Trophoblast cell (in vitro differentiated cells and primary cell): Measurements from ENCODE around the gene TSSK6.

Experiments
- DNase-seq, 2 donors: peaks; one replicate each; pipeline ENCODE4 v3.0.0-alpha.2; 2016
- H2AFZ ChIP-seq: 2 replicates; pipeline ENCODE4 v1.6.1; 2013; ENCODE audit warnings: low read length, moderate library complexity, mild to moderate bottlenecking; ENCODE audit not compliant: insufficient read depth, poor library complexity
- H2AK5ac ChIP-seq: 2 replicates; pipeline ENCODE4 v1.6.1; 2013; ENCODE audit warnings: mild to moderate bottlenecking, low read length
- H2BK120ac ChIP-seq: 2 replicates; pipeline ENCODE4 v1.6.1; 2013; ENCODE audit warnings: low read length, mild to moderate bottlenecking, moderate library complexity; ENCODE audit not compliant: insufficient read depth, poor library complexity
- H2BK12ac ChIP-seq: 2 replicates; pipeline ENCODE4 v1.6.1; 2013; ENCODE audit warnings: mild to moderate bottlenecking, low read length, moderate library complexity
- H2BK5ac ChIP-seq: 2 replicates; pipeline ENCODE4 v1.6.1; 2013; ENCODE audit warnings: low read length, low read depth, moderate library complexity, mild to moderate bottlenecking; ENCODE audit not compliant: poor library complexity
- H3K14ac ChIP-seq: 2 replicates; pipeline ENCODE4 v1.6.1; 2013; ENCODE audit warnings: mild to moderate bottlenecking, low read length
- H3K18ac ChIP-seq: 2 replicates; pipeline ENCODE4 v1.6.1; 2013; ENCODE audit warnings: mild to moderate bottlenecking, low read length
- H3K23ac ChIP-seq: 2 replicates; pipeline ENCODE4 v1.6.1; 2013; ENCODE audit warnings: low read length
- H3K27ac ChIP-seq: 2 replicates; pipeline ENCODE4 v1.5.1; 2013; ENCODE audit warnings: low read depth, mild to moderate bottlenecking, inconsistent platforms, low read length, moderate library complexity
- H3K27me3 ChIP-seq: 2 replicates; pipeline ENCODE4 v1.6.1; 2013; ENCODE audit warnings: inconsistent platforms, mild to moderate bottlenecking, low read length, moderate library complexity; ENCODE audit not compliant: insufficient read depth
- H3K36me3 ChIP-seq, 2 experiments: 1 replicate in 1 of 2; 2 replicates in 1 of 2; pipeline ENCODE4 v1.6.1; 2013; ENCODE audit warnings: low read length in 2 of 2, mild to moderate bottlenecking in 2 of 2, moderate library complexity in 1 of 2; ENCODE audit not compliant: insufficient read depth in 2 of 2, control insufficient read depth in 1 of 2
- H3K4ac ChIP-seq: 2 replicates; pipeline ENCODE4 v1.6.1; 2013; ENCODE audit warnings: low read depth, mild to moderate bottlenecking, low read length, moderate library complexity
- H3K4me1 ChIP-seq, 2 experiments: 1 replicate in 1 of 2; 2 replicates in 1 of 2; pipeline ENCODE4 v1.6.1; 2013; ENCODE audit warnings: low read length in 2 of 2, mild to moderate bottlenecking in 2 of 2, moderate library complexity in 1 of 2; ENCODE audit not compliant: insufficient read depth in 2 of 2, control insufficient read depth in 1 of 2
- H3K4me2 ChIP-seq: 2 replicates; pipeline ENCODE4 v1.6.1; 2013; ENCODE audit warnings: inconsistent platforms, mild to moderate bottlenecking, low read length, moderate library complexity
- H3K4me3 ChIP-seq: 2 replicates; pipeline ENCODE4 v1.5.1; 2013; ENCODE audit warnings: mild to moderate bottlenecking, low read depth, low read length, inconsistent platforms
- H3K79me1 ChIP-seq: one replicate; pipeline ENCODE4 v1.6.1; 2013; ENCODE audit warnings: low read length
- H3K79me2 ChIP-seq: 2 replicates; pipeline ENCODE4 v1.6.1; 2013; ENCODE audit warnings: low read length, mild to moderate bottlenecking; ENCODE audit not compliant: control insufficient read depth, insufficient read depth, poor library complexity
- H3K9ac ChIP-seq: 2 replicates; pipeline ENCODE4 v1.6.1; 2013; ENCODE audit warnings: mild to moderate bottlenecking, low read length
- H3K9me3 ChIP-seq: 2 replicates; pipeline ENCODE4 v1.6.1; 2013; ENCODE audit warnings: low read depth, mild to moderate bottlenecking, control low read depth, inconsistent platforms, low read length; ENCODE audit not compliant: insufficient read depth
- H4K12ac ChIP-seq: 2 replicates; pipeline ENCODE4 v1.6.1; 2013; ENCODE audit warnings: low read depth, mild to moderate bottlenecking, low read length, moderate library complexity
- H4K8ac ChIP-seq: 2 replicates; pipeline ENCODE4 v1.6.1; 2013; ENCODE audit warnings: low read depth, mild to moderate bottlenecking, low read length, moderate library complexity
- H4K91ac ChIP-seq: one replicate; pipeline ENCODE4 v1.6.1; 2013; ENCODE audit warnings: low read depth, mild to moderate bottlenecking, low read length, moderate library complexity
- whole genome bisulfite sequencing: extraction: QIAGEN DNeasy Blood & Tissue Kit; methylation state at CpG from one replicate; pipeline ENCODE4 v1.1.7; 2013; ENCODE audit warnings: missing lambda C conversion rate; ENCODE audit not compliant: insufficient read length, insufficient coverage; ENCODE audit errors: extremely low coverage; 5-methylcytosine and 5-hydroxymethylcytosine counted together

TSSK6 gene

DNA sequence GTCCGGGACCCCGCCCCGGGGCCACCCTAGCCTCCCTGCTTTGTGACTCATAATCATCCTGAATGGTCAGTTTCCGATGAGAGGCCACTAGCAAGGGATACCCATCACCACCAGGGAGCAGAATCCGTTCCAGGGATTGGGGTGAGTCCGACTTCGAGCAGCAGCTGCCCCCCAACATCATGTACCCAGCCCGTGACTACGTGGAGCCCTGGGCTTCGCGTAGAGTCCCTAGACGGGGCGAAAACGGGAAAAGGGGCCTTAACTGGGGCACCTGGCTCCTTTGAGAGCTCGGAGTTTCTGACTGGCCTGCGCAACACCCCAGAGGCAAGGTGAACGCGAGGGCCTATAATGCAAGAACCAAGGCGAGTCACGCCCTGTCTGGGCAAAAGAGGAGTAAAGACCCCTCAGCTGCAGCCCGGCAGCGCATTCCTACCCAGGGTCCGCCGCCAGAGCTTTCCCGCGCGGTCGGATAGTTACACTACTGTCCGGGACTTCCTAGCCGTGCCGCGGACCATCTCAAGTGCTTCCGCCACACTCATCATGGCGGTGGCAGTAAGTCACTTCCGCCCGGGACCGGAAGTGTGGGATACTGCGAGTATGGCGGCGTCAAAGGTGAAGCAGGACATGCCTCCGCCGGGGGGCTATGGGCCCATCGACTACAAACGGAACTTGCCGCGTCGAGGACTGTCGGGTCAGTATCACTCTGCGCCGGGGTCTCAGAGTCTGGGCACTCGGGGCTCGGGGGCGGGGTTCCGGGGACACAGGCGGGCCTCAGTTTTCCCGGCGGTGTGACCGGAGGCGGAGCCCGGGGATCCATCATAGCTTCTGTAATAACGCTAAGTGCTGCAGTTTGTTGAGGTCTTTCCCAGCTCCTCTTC lies 533 bp upstream of the TSSK6 start, which contains the start of gene NDUFA13:
TSS of gene NDUFA13 (plus strand) at position 584 of the 878 bp plus-strand sequence. CDS start at position 598, 14 bp downstream.
- no peaks in the 10 kb centered on the region for H3K27me3 ChIP-seq
- no CpG with 5 or more reads among the region's 61 CpGs for WGBS

DNA sequence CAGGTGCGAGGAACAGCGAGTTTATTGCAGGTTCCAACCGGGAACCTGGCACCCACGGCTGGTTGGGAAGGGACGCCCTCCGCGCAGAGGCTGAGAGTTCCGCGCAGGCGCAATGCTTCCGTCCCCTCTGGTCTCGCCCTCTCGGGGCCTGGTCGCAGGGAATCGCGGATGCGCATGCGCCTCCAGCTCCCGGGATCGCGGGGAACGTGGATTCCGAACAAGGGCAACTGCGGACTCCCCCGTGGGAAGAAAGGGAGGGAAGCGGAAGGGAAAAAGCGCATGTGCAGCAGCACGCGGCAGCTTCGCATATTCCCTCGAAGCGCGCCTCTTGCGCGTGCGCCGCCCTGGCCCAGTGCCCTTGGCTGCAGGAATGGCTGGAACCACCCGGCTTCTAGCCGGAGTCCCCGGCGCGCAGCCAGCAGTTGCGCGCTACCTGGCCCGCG lies 1.1 kb downstream of the TSSK6 start:
- Histone ChIP-seq H4K12ac (no peak overlapping the region), H3K4ac (no peak overlapping the region), H3K4me2 (no peak overlapping the region), H2BK5ac (no peak overlapping the region), H2AFZ (no peak overlapping the region), H4K91ac (no peak overlapping the region), H3K23ac (no peak overlapping the region), H2AK5ac (no peak overlapping the region), H3K79me1 (peaks cover 10% of the 10 kb centered on the region), H3K9ac (no peak overlapping the region), H3K4me1 (peaks cover 5 to 6% of the 10 kb centered on the region in 2 experiments), H3K27me3 (no peaks in the 10 kb centered on the region), H2BK120ac (no peak overlapping the region), H3K36me3 (peaks cover 10% of the 10 kb centered on the region in 2 experiments), H3K27ac (no peak overlapping the region), H3K14ac (no peak overlapping the region), H2BK12ac (no peak overlapping the region), H3K79me2 (peaks cover 8% of the 10 kb centered on the region), H4K8ac (no peak overlapping the region), H3K4me3 (no peak overlapping the region), H3K18ac (no peak overlapping the region), H3K9me3 (peaks cover 10% of the 10 kb centered on the region)
- WGBS = no CpG with 5 or more reads among the region's 46 CpGs
- peak; percentile 10 to 69 for DNase-seq

More for the DNA sequence above, 533 bp upstream of the TSSK6 start, which contains the start of gene NDUFA13:
- peak within 1 kb of the TSS; percentile 91 for H3K14ac ChIP-seq
- peak within 1 kb of the TSS; percentile 46 for H3K27ac ChIP-seq
- peak within 1 kb of the TSS; percentile 70 for H2BK120ac ChIP-seq
- peak within 1 kb of the TSS; percentile 76 for H3K4me2 ChIP-seq
- peak within 1 kb of the TSS; percentile 82 for H4K12ac ChIP-seq
- peak; percentile 91 to 99 for DNase-seq
- H3K4me1 ChIP-seq = peaks cover 5 to 6% of the 10 kb centered on the region in 2 experiments
- H4K91ac ChIP-seq = peak within 1 kb of the TSS; percentile 80
- H3K18ac ChIP-seq = peak within 1 kb of the TSS; percentile 88
- peak within 1 kb of the TSS; percentile 76 for H3K4me3 ChIP-seq
- peak within 1 kb of the TSS; percentile 91 for H3K9ac ChIP-seq
- H3K4ac ChIP-seq = peak within 1 kb of the TSS; percentile 95
- H4K8ac ChIP-seq = peak within 1 kb of the TSS; percentile 87
- H2BK12ac ChIP-seq = no peak within 1 kb of the TSS
- no peak within 1 kb of the TSS for H3K23ac ChIP-seq
- peaks cover 10% of the 10 kb centered on the region for H3K79me1 ChIP-seq
- peak within 1 kb of the TSS; percentile 77 for H2AK5ac ChIP-seq
- peaks cover 8% of the 10 kb centered on the region for H3K79me2 ChIP-seq
- H3K36me3 ChIP-seq = peaks cover 11 to 22% of the 10 kb centered on the region in 2 experiments
- H2AFZ ChIP-seq = peak within 1 kb of the TSS; percentile 85
- H2BK5ac ChIP-seq = peak within 1 kb of the TSS; percentile 42
- H3K9me3 ChIP-seq = peaks cover 10% of the 10 kb centered on the region

DNA sequence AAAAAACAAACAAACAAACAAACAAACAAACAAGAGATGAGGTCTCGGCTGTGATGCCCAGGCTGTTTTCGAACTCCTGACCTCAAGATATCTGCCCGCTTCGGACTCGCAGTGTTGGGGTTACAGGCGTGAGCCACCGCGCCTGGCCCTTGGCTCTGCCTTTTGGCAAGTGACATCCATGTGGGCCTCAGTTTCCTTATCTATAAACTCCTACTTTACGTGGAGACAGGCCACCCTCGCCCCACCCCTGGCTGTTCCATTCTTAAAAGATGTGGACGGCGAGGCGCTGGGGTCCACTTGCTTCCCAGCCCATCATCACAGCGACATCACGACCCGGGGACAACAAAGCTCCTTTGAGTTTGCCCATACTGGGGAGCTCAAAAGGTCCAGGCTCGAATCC lies 1.7 kb downstream of the TSSK6 start:
- Histone ChIP-seq H3K18ac (no peak overlapping the region), H3K36me3 (peaks cover 7% of the 10 kb centered on the region in 2 experiments), H3K4me3 (no peak overlapping the region), H3K4me1 (peaks cover 5 to 6% of the 10 kb centered on the region in 2 experiments), H3K27me3 (no peaks in the 10 kb centered on the region), H4K91ac (no peak overlapping the region), H3K4me2 (no peak overlapping the region), H3K79me1 (peaks cover 10% of the 10 kb centered on the region), H2BK120ac (no peak overlapping the region), H3K9ac (no peak overlapping the region), H4K12ac (no peak overlapping the region), H2BK5ac (no peak overlapping the region), H3K4ac (no peak overlapping the region), H2AK5ac (no peak overlapping the region), H3K27ac (no peak overlapping the region), H3K23ac (no peak overlapping the region), H2BK12ac (no peak overlapping the region), H2AFZ (no peak overlapping the region), H3K79me2 (peaks cover 8% of the 10 kb centered on the region), H3K14ac (no peak overlapping the region), H4K8ac (no peak overlapping the region), H3K9me3 (peaks cover 10% of the 10 kb centered on the region)
- no peak for DNase-seq
- no CpG with 5 or more reads among the region's 17 CpGs for WGBS

DNA sequence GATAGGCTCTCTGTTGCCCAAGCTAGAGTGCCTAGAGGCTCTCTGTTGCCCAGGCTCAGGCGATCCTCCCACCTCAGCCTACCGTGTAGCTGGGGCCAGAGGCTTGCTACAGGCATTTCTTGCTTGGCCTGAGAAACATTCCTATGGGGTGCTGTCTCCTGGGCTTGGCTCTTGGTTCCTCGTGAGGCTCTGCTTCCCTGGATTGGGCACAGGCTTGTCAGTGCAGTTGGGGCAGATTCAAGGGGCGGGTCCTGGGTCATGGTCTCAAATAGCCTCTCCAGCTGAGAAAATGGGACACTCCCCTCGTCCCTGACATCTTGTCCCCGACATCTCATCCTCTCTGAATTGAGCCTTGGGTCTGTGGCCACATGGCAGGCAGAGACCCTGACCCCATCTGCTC lies 4.9 kb downstream of the TSSK6 start:
- Histone ChIP-seq H4K91ac (no peak overlapping the region), H3K79me2 (no peaks in the 10 kb centered on the region), H3K4me2 (no peak overlapping the region), H3K4me1 (peaks cover 2 to 3% of the 10 kb centered on the region in 2 experiments), H3K79me1 (no peaks in the 10 kb centered on the region), H3K14ac (no peak overlapping the region), H3K9ac (no peak overlapping the region), H3K18ac (no peak overlapping the region), H2BK5ac (no peak overlapping the region), H2BK12ac (no peak overlapping the region), H4K8ac (no peak overlapping the region), H3K36me3 (peaks cover 27 to 31% of the 10 kb centered on the region in 2 experiments), H3K27me3 (no peaks in the 10 kb centered on the region), H3K4ac (no peak overlapping the region), H3K9me3 (peaks cover 10% of the 10 kb centered on the region), H2BK120ac (no peak overlapping the region), H2AK5ac (no peak overlapping the region), H3K23ac (no peak overlapping the region), H3K4me3 (peak overlapping the region; percentile 23), H3K27ac (no peak overlapping the region), H2AFZ (no peak overlapping the region), H4K12ac (no peak overlapping the region)
- WGBS = no CpG with 5 or more reads among the region's 6 CpGs
- peak; percentile 32 to 37 for DNase-seq
